K562 (cell line): ENCODE results near the gene MEIOB. TPM values are rescaled to one million over a fixed set of nuclear protein-coding genes. Genes with fewer than 3 reads are reported as not detected.

Source experiments
- BMI1 ChIP-seq: fragments of 150-350 bp; IDR thresholded peaks from 2 replicates; pipeline ENCODE4 v1.6.1; 2014; ENCODE audit warnings: low read length
- CAMTA2 ChIP-seq: fragments of 250-450 bp; sonication (Bioruptor Pico); conservative IDR thresholded peaks from 2 replicates; pipeline ENCODE4 v1.5.1; 2022
- CBX1 ChIP-seq: sonication (generic); IDR thresholded peaks from 2 replicates; pipeline ENCODE4 v1.6.1; 2016; ENCODE audit warnings: antibody characterized with exemption, low read depth, mild to moderate bottlenecking
- ETV5 ChIP-seq: sonication (generic); formaldehyde crosslinking; IDR thresholded peaks from 2 replicates; pipeline ENCODE4 v1.4.0; 2020; ENCODE audit warnings: low read depth, mild to moderate bottlenecking, missing genetic modification reagents
- IRF2 ChIP-seq: sonication (generic); formaldehyde crosslinking; IDR thresholded peaks from 2 replicates; pipeline ENCODE4 v1.8.1; 2022; ENCODE audit warnings: mild to moderate bottlenecking, missing genetic modification reagents
- NCOR1 ChIP-seq: fragments of 450-650 bp; IDR thresholded peaks from 2 replicates; pipeline ENCODE4 v1.6.1; 2016; ENCODE audit warnings: mild to moderate bottlenecking, moderate library complexity
- NR2F6 ChIP-seq: fragments of 450-650 bp; formaldehyde crosslinking; IDR thresholded peaks from 2 replicates; pipeline ENCODE4 v1.4.0; 2020; ENCODE audit warnings: mild to moderate bottlenecking
- PHF20 ChIP-seq: fragments of 450-650 bp; IDR thresholded peaks from 2 replicates; pipeline ENCODE4 v1.6.1; 2018; ENCODE audit not compliant: partially characterized antibody
- PREB ChIP-seq: sonication (generic); formaldehyde crosslinking; IDR thresholded peaks from 2 replicates; pipeline ENCODE4 v1.8.1; 2023; ENCODE audit warnings: mild to moderate bottlenecking, missing genetic modification reagents
- PTTG1 ChIP-seq: fragments of 450-650 bp; IDR thresholded peaks from 2 replicates; pipeline ENCODE4 v1.6.1; 2016; ENCODE audit warnings: low read depth, mild to moderate bottlenecking, missing genetic modification characterization, missing compliant biosample characterization
- XRCC4 ChIP-seq: IDR thresholded peaks from one replicate; pipeline ENCODE4 v1.6.1; 2011; ENCODE audit not compliant: insufficient read depth, insufficient read length; ENCODE audit errors: extremely low read depth
- ZBTB11 ChIP-seq, 3 experiments: fragments of 200-800 bp in 1 of 3; fragments of 250-450 bp in 1 of 3; fragments of 450-650 bp in 1 of 3; sonication (Bioruptor Pico) in 1 of 3; sonication (Bioruptor generic) in 1 of 3; formaldehyde crosslinking in 1 of 3; IDR thresholded peaks; 2 replicates each; pipeline versions ENCODE4 v1.6.1 to v1.8.0; 2016 to 2022; ENCODE audit warnings: mild to moderate bottlenecking in 2 of 3, missing genetic modification characterization in 2 of 3, missing compliant biosample characterization in 1 of 3, moderate library complexity in 1 of 3
- polyA plus RNA-seq, 8 experiments: library from polyadenylated mRNA; depleted of rRNA in 4 of 8; stranded (reverse) in 5 of 8; unstranded in 3 of 8; fragments of >200 nt; fragmentation: Nextera tagmentation in 2 of 8; fragmentation: Illumina TruSeq in 1 of 8; extraction: Ambion mirVana in 2 of 8; extraction: Trizol in 1 of 8; gene quantifications; 2 replicates each; pipeline versions ENCODE4 v1.2.1 to v1.2.3, GENCODE V29; 2011 to 2014; ENCODE audit warnings: inconsistent platforms in 1 of 8, missing spikeins in 1 of 8
- total RNA-seq, 7 experiments: library from RNA; depleted of rRNA in 6 of 7; stranded (reverse); fragments of >200 nt in 6 of 7; fragmentation: Illumina TruSeq in 2 of 7; extraction: Trizol in 2 of 7; gene quantifications; 2 replicates each; pipeline versions ENCODE4 v1.2.1 to v1.2.3, GENCODE V29; 2011 to 2021; ENCODE audit warnings: low replicate concordance in 1 of 7
- TF ChIP-seq, protein P1 (sequence below), 2 experiments: fragments of 450-650 bp; IDR thresholded peaks; 2 replicates each; pipeline ENCODE4 v1.6.1; 2018; ENCODE audit warnings: mild to moderate bottlenecking in 2 of 2, low read depth in 1 of 2; ENCODE audit not compliant: partially characterized antibody in 2 of 2
- TF ChIP-seq, protein P2 (sequence below): fragments of 250-450 bp; sonication (Bioruptor Pico); IDR thresholded peaks from 2 replicates; pipeline ENCODE4 v1.9.0; 2021; ENCODE audit warnings: mild to moderate bottlenecking

The MEIOB gene
- total and polyA plus RNA-seq, 9 of the 15 experiments (the other 6 are each of a cell fraction or from before 2014, with no cell fraction given) = 25.4 to 203 (median 97.6) TPM

- TF ChIP-seq PREB = 0 out of 2 replicates have a peak, but pooled peaks have one; percentile 39
- no peak for TF ChIP-seq NR2F6 (CRISPR knock-in tag)
- TF ChIP-seq BMI1 = no peak
- peak; percentile 98 for TF ChIP-seq NCOR1
- TF ChIP-seq, protein P1, sequence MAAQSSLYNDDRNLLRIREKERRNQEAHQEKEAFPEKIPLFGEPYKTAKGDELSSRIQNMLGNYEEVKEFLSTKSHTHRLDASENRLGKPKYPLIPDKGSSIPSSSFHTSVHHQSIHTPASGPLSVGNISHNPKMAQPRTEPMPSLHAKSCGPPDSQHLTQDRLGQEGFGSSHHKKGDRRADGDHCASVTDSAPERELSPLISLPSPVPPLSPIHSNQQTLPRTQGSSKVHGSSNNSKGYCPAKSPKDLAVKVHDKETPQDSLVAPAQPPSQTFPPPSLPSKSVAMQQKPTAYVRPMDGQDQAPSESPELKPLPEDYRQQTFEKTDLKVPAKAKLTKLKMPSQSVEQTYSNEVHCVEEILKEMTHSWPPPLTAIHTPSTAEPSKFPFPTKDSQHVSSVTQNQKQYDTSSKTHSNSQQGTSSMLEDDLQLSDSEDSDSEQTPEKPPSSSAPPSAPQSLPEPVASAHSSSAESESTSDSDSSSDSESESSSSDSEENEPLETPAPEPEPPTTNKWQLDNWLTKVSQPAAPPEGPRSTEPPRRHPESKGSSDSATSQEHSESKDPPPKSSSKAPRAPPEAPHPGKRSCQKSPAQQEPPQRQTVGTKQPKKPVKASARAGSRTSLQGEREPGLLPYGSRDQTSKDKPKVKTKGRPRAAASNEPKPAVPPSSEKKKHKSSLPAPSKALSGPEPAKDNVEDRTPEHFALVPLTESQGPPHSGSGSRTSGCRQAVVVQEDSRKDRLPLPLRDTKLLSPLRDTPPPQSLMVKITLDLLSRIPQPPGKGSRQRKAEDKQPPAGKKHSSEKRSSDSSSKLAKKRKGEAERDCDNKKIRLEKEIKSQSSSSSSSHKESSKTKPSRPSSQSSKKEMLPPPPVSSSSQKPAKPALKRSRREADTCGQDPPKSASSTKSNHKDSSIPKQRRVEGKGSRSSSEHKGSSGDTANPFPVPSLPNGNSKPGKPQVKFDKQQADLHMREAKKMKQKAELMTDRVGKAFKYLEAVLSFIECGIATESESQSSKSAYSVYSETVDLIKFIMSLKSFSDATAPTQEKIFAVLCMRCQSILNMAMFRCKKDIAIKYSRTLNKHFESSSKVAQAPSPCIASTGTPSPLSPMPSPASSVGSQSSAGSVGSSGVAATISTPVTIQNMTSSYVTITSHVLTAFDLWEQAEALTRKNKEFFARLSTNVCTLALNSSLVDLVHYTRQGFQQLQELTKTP (IDR thresholded peaks at IDR 0.05; ENCODE audit: low read depth in 1 of 2, partially characterized antibody in 2 of 2) = peak in 1 of 2 experiments; percentile 46
- TF ChIP-seq ETV5 (CRISPR knock-in tag) = no peak
- TF ChIP-seq PHF20 = no peak
- TF ChIP-seq CAMTA2 = no peak
- TF ChIP-seq CBX1 = 0 out of 2 replicates have a peak, but pooled peaks have one; percentile 30
- no peak for TF ChIP-seq PTTG1 (tag)
- TF ChIP-seq IRF2 = no peak
- TF ChIP-seq XRCC4 = no peak
- TF ChIP-seq ZBTB11 (CRISPR knock-in tag; IDR thresholded peaks at IDR 0.05) = peak in 1 of 3 experiments; percentile 74; a peak in 2 of 6 replicates
- TF ChIP-seq, protein P2, sequence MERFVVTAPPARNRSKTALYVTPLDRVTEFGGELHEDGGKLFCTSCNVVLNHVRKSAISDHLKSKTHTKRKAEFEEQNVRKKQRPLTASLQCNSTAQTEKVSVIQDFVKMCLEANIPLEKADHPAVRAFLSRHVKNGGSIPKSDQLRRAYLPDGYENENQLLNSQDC (CRISPR knock-in tag) = no peak
These were observed 39.0 kb downstream of the MEIOB start (continued) for GRCh38 chr16:1832838-1833454.
